KMS-11 (cell line): Measurements from ENCODE around the gene MPHOSPH6.
"Not testable (repeated sequence)": the region's sequence is repeated elsewhere in the genome, so short reads cannot be mapped to it uniquely, and the experiment has no call there.

ENCODE experiments used
- H2AFZ ChIP-seq: fragments of 200-600 bp; sonication (generic); 2 replicates; pipeline ENCODE4 v1.6.1; 2016; ENCODE audit warnings: antibody characterized with exemption, mixed run types, low read depth
- H3K27ac ChIP-seq: fragments of 200-600 bp; sonication (generic); 2 replicates; pipeline ENCODE4 v1.6.1; 2016; ENCODE audit warnings: mild to moderate bottlenecking, mixed run types
- H3K27me3 ChIP-seq: fragments of 200-600 bp; sonication (generic); 2 replicates; pipeline ENCODE4 v1.6.1; 2017; ENCODE audit warnings: mild to moderate bottlenecking, low read depth, mixed run types, moderate library complexity; ENCODE audit not compliant: insufficient read depth
- H3K36me3 ChIP-seq: fragments of 200-600 bp; sonication (generic); 2 replicates; pipeline ENCODE4 v1.6.1; 2017; ENCODE audit warnings: mild to moderate bottlenecking, mixed run types; ENCODE audit not compliant: insufficient read depth
- H3K4me1 ChIP-seq: fragments of 200-600 bp; sonication (generic); 2 replicates; pipeline ENCODE4 v1.6.1; 2016; ENCODE audit warnings: mild to moderate bottlenecking, low read depth, mixed run types; ENCODE audit not compliant: poor library complexity, severe bottlenecking
- H3K4me2 ChIP-seq: fragments of 200-600 bp; sonication (generic); 2 replicates; pipeline ENCODE4 v1.7.0; 2016; ENCODE audit warnings: mild to moderate bottlenecking, mixed run types
- H3K4me3 ChIP-seq: fragments of 200-600 bp; sonication (generic); IDR thresholded peaks from 2 replicates; pipeline ENCODE4 v1.6.1; 2017; ENCODE audit warnings: low read depth, low read length, mixed read lengths; ENCODE audit not compliant: insufficient read depth
- H3K79me2 ChIP-seq: fragments of 200-600 bp; sonication (generic); 2 replicates; pipeline ENCODE4 v1.6.1; 2016; ENCODE audit warnings: low read depth, mixed run types; ENCODE audit not compliant: insufficient read depth
- H3K9ac ChIP-seq: fragments of 200-600 bp; sonication (generic); 2 replicates; pipeline ENCODE4 v1.6.1; 2016; ENCODE audit warnings: mild to moderate bottlenecking, mixed run types
- H4K20me1 ChIP-seq: fragments of 200-600 bp; sonication (generic); 2 replicates; pipeline ENCODE4 v1.6.1; 2016; ENCODE audit warnings: mild to moderate bottlenecking, mixed run types; ENCODE audit not compliant: insufficient read depth
- CTCF ChIP-seq: fragments of 200-600 bp; sonication (generic); conservative IDR thresholded peaks from 2 replicates; pipeline ENCODE4 v1.6.1; 2017; ENCODE audit warnings: low read depth, mild to moderate bottlenecking, antibody characterized with exemption, low read length, moderate library complexity, mixed read lengths

MPHOSPH6 gene

GRCh38 chr16:82169861-82170845, at the start of gene MPHOSPH6:
MPHOSPH6 (minus strand) TSS chr16:82170224; CDS start chr16:82170175, 49 bp downstream.
- peak within 1 kb of the TSS; percentile 75 for H3K9ac ChIP-seq
- H3K36me3 ChIP-seq = peaks cover 4% of the 10 kb centered on the region; the same call in 1 of the 2 replicates
- H2AFZ ChIP-seq = peak within 1 kb of the TSS; percentile 100

DNA sequence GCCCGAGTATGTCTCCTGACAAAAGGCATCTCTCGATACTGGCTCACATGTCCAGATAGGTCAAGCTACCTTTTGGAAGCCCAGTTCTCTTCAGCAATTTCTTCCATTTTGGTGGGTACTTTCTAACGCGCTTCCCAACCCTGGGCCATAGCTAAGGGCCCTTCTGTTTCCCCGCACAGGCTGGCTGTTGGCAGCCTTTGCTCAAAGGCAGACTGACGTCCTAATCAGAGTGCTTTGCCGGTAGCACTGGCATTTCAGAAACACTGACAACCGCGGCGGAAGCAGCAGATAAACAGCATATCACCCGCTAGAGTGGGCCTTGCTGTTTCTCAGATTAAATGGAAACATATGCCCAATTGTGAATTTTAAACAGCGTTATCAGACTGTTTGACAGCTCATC, 49.3 kb upstream of the MPHOSPH6 start:
- TF ChIP-seq CTCF = no peak
- H3K79me2 ChIP-seq = no peaks in the 10 kb centered on the region
- H3K27ac ChIP-seq = no peak overlapping the region
- no peak overlapping the region for H3K9ac ChIP-seq
- H4K20me1 ChIP-seq = no peaks in the 10 kb centered on the region
- no peaks in the 10 kb centered on the region for H3K27me3 ChIP-seq
- H3K4me2 ChIP-seq = no peak overlapping the region
- H3K4me1 ChIP-seq = no peaks in the 10 kb centered on the region
- no peak overlapping the region for H3K4me3 ChIP-seq
- H2AFZ ChIP-seq = no peak overlapping the region
- no peaks in the 10 kb centered on the region for H3K36me3 ChIP-seq

More at GRCh38 chr16:82169861-82170845, at the start of gene MPHOSPH6:
- Histone ChIP-seq H3K27ac (peak within 1 kb of the TSS; percentile 30; the same call in 1 of the 2 replicates), H3K4me3 (no peak within 1 kb of the TSS), H3K4me2 (peak within 1 kb of the TSS; percentile 91), H3K27me3 (peaks cover 7% of the 10 kb centered on the region; the same call in 1 of the 2 replicates), H3K4me1 (peaks cover 3% of the 10 kb centered on the region), H3K79me2 (peaks cover 14% of the 10 kb centered on the region), H4K20me1 (no peaks in the 10 kb centered on the region)
- TF ChIP-seq CTCF = no peak

DNA sequence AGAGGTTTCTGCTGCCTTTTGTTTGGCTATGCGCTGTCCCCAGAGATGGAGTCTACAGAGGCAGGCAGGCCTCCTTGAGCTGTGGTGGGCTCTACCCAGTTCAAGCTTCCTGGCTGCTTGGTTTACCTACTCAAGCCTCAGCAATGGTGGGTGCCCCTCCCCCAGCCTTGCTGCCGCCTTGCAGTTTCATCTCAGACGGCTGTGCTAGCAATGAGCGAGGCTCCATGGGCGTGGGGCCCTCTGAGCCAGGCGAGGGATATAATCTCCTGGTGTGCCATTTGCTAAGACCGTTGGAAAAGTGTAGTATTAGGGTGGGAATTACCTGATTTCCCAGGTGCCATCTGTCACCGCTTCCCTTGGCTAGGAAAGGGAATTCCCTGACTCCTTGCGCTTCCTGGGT, 39.3 kb upstream of the MPHOSPH6 start:
- not testable (repeated sequence) for H4K20me1 ChIP-seq, H3K36me3 ChIP-seq, H3K27me3 ChIP-seq, H3K27ac ChIP-seq, H3K4me2 ChIP-seq, H2AFZ ChIP-seq, H3K9ac ChIP-seq, H3K4me1 ChIP-seq, H3K4me3 ChIP-seq, H3K79me2 ChIP-seq

- Histone ChIP-seq H3K4me2 (no peak overlapping the region), H3K4me1 (no peaks in the 10 kb centered on the region), H2AFZ (no peak overlapping the region), H3K36me3 (no peaks in the 10 kb centered on the region), H4K20me1 (no peaks in the 10 kb centered on the region), H3K27me3 (no peaks in the 10 kb centered on the region), H3K79me2 (no peaks in the 10 kb centered on the region), H3K9ac (no peak overlapping the region), H3K4me3 (no peak overlapping the region), H3K27ac (no peak overlapping the region)
- no peak for TF ChIP-seq CTCF
These were observed 33.2 kb upstream of the MPHOSPH6 start for GRCh38 chr16:82203198-82203597.

DNA sequence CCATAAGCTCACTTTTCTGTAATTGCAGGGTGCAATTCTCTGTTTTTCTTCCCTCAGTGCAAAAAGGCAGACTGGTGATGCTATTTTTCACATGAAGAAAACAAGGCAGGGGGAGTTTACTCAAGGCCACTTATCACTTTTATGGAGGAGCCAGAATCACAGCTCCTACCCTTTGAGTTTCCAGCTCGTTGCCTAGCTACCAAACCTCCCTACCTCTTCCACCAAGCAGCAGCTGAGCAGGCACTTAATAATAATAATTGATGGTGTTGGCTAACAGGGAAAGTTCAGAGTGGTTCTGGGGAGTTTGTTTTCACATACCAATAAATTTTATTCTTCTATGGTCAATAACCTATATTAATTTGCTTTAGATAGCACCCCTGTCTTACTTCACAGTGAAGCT, 31.9 kb upstream of the MPHOSPH6 start:
- Histone ChIP-seq H3K36me3 (no peaks in the 10 kb centered on the region), H2AFZ (no peak overlapping the region), H3K79me2 (no peaks in the 10 kb centered on the region), H3K4me3 (no peak overlapping the region), H3K27ac (no peak overlapping the region), H3K4me1 (no peaks in the 10 kb centered on the region), H4K20me1 (no peaks in the 10 kb centered on the region), H3K4me2 (no peak overlapping the region), H3K9ac (no peak overlapping the region), H3K27me3 (no peaks in the 10 kb centered on the region)
- TF ChIP-seq CTCF = no peak
